ENCODE data around the gene CAMTA1. TPM values are rescaled to one million over a fixed set of nuclear protein-coding genes. Genes with fewer than 3 reads are reported as not detected.
"Not testable (repeated sequence)": the region's sequence is repeated elsewhere in the genome, so short reads cannot be mapped to it uniquely, and the experiment has no call there.

The CAMTA1 gene
- polyA plus RNA-seq, 3 donors, result 82.3 to 84.7 (median 83.6) TPM

- DNase-seq (ENCODE audit: low read depth in 3 of 3, low spot score in 2 of 3), result no peak
Observed at GRCh38 chr1:7315946-7316345, 530.7 kb downstream of the CAMTA1 start.

GRCh38 chr1:7317888-7318287 lies 532.6 kb downstream of the CAMTA1 start:
- no peak for DNase-seq (ENCODE audit: low read depth in 3 of 3, low spot score in 2 of 3)

- DNase-seq (ENCODE audit: low read depth in 3 of 3, low spot score in 2 of 3), result no peak
Observed at GRCh38 chr1:7319196-7319595, 533.9 kb downstream of the CAMTA1 start.

- DNase-seq (ENCODE audit: low read depth in 3 of 3, low spot score in 2 of 3), result no peak
Observed at GRCh38 chr1:7320661-7321060, 535.4 kb downstream of the CAMTA1 start.

- no peak for DNase-seq (ENCODE audit: low read depth in 3 of 3, low spot score in 2 of 3)
Observed at GRCh38 chr1:7322283-7322785, 537.1 kb downstream of the CAMTA1 start.

- no peak for DNase-seq (ENCODE audit: low read depth in 3 of 3, low spot score in 2 of 3)
Observed at GRCh38 chr1:7322912-7323311, 537.7 kb downstream of the CAMTA1 start.

GRCh38 chr1:7325254-7325653 lies 540.0 kb downstream of the CAMTA1 start:
- DNase-seq (ENCODE audit: low read depth in 3 of 3, low spot score in 2 of 3), result no peak

- no peak for DNase-seq (ENCODE audit: low read depth in 3 of 3, low spot score in 2 of 3)
Observed at GRCh38 chr1:7326366-7326765, 541.1 kb downstream of the CAMTA1 start.

GRCh38 chr1:7327849-7328248 lies 542.6 kb downstream of the CAMTA1 start:
- DNase-seq (ENCODE audit: low read depth in 3 of 3, low spot score in 2 of 3), result no peak

- no peak for DNase-seq (ENCODE audit: low read depth in 3 of 3, low spot score in 2 of 3)
Observed at GRCh38 chr1:7329868-7330615, 544.8 kb downstream of the CAMTA1 start.

GRCh38 chr1:7330726-7331125 lies 545.5 kb downstream of the CAMTA1 start:
- not testable (repeated sequence) for DNase-seq (ENCODE audit: low read depth in 3 of 3, low spot score in 2 of 3)

- DNase-seq (ENCODE audit: low read depth in 3 of 3, low spot score in 2 of 3), result no peak
Observed at GRCh38 chr1:7331926-7332535, 546.8 kb downstream of the CAMTA1 start.

GRCh38 chr1:7333094-7333493 lies 547.8 kb downstream of the CAMTA1 start:
- no peak for DNase-seq (ENCODE audit: low read depth in 3 of 3, low spot score in 2 of 3)

- no peak for DNase-seq (ENCODE audit: low read depth in 3 of 3, low spot score in 2 of 3)
Observed at GRCh38 chr1:7333620-7334019, 548.4 kb downstream of the CAMTA1 start.

- DNase-seq (ENCODE audit: low read depth in 3 of 3, low spot score in 2 of 3), result peak in 2 of 3 donors; percentile 29 to 65
Observed at GRCh38 chr1:7334475-7335035, 549.3 kb downstream of the CAMTA1 start.

GRCh38 chr1:7335224-7335879 lies 550.1 kb downstream of the CAMTA1 start:
- DNase-seq (ENCODE audit: low read depth in 3 of 3, low spot score in 2 of 3), result no peak

GRCh38 chr1:7338439-7338838 lies 553.2 kb downstream of the CAMTA1 start:
- no peak for DNase-seq (ENCODE audit: low read depth in 3 of 3, low spot score in 2 of 3)

GRCh38 chr1:7339014-7339413 lies 553.8 kb downstream of the CAMTA1 start:
- no peak for DNase-seq (ENCODE audit: low read depth in 3 of 3, low spot score in 2 of 3)

GRCh38 chr1:7339953-7340352 lies 554.7 kb downstream of the CAMTA1 start:
- no peak for DNase-seq (ENCODE audit: low read depth in 3 of 3, low spot score in 2 of 3)

GRCh38 chr1:7341145-7341905 lies 556.1 kb downstream of the CAMTA1 start:
- DNase-seq (ENCODE audit: low read depth in 3 of 3, low spot score in 2 of 3), result no peak

- DNase-seq (ENCODE audit: low read depth in 3 of 3, low spot score in 2 of 3), result no peak
Observed at GRCh38 chr1:7343882-7344281, 558.6 kb downstream of the CAMTA1 start.
